GM18858 (cell line): Measurements from ENCODE around the gene DAND5.

ENCODE experiments used
- ATAC-seq: cut with Tn5 transposase; IDR thresholded peaks from one replicate; pipeline ENCODE4 v1.9.1; 2021; ENCODE audit not compliant: unreplicated experiment

DAND5 gene

GRCh38 chr19:13019332-13019731 lies 50.0 kb downstream of the DAND5 start:
- no peak for ATAC-seq

- ATAC-seq = no peak
These were observed 50.6 kb downstream of the DAND5 start for GRCh38 chr19:13020002-13020414.

GRCh38 chr19:13022111-13022858 lies 52.9 kb downstream of the DAND5 start:
- no peak for ATAC-seq

GRCh38 chr19:13022859-13023636 lies 53.7 kb downstream of the DAND5 start:
- no peak for ATAC-seq

- no peak for ATAC-seq
These were observed 54.3 kb downstream of the DAND5 start for GRCh38 chr19:13023656-13024055.
